Mucosa of descending colon (tissue), 3 donors: ENCODE data around the gene CACHD1. TPM values are rescaled to one million over a fixed set of nuclear protein-coding genes. Genes with fewer than 3 reads are reported as not detected.

Source experiments
- ATAC-seq: fragments of 200-7000 bp; cut with Tn5 transposase; one replicate; pipeline ENCODE4 v1.9.1; 2020; ENCODE audit warnings: mild to moderate bottlenecking, moderate library complexity
- DNase-seq, 3 donors: peaks; one replicate each; pipeline ENCODE4 v3.0.0-alpha.2; 2020
- H3K36me3 ChIP-seq: fragments of 200-600 bp; one replicate; pipeline ENCODE4 v1.8.0; 2021; ENCODE audit warnings: low read depth, mild to moderate bottlenecking
- H3K4me1 ChIP-seq: fragments of 200-600 bp; one replicate; pipeline ENCODE4 v1.8.0; 2021; ENCODE audit warnings: low read depth, mild to moderate bottlenecking
- H3K4me3 ChIP-seq: fragments of 200-600 bp; one replicate; pipeline ENCODE4 v1.8.0; 2021; ENCODE audit warnings: mild to moderate bottlenecking
- H3K9me3 ChIP-seq: fragments of 200-600 bp; one replicate; pipeline ENCODE4 v1.8.0; 2021; ENCODE audit warnings: mild to moderate bottlenecking
- CTCF ChIP-seq: fragments of 200-600 bp; IDR thresholded peaks from one replicate; pipeline ENCODE4 v1.8.0; 2022; ENCODE audit warnings: antibody characterized with exemption, mild to moderate bottlenecking
- intact Hi-C, 2 donors: fragments of 100-400 bp; cut with DNase I in 1 of 2; cut with micrococcal nuclease in 1 of 2; formaldehyde crosslinking; loops; one replicate each; pipeline versions ENCODE4 v1.11.0 to v1.11.1; 2022; cut with DNase I, micrococcal nuclease
- total RNA-seq, 3 donors: library from RNA; stranded (reverse); fragmentation: NEBNext Ultra II Directional in 2 of 3; extraction: Animal tissue kit (Norgen Biotek cat#: 25700) in 2 of 3; gene quantifications; one replicate each; pipeline versions ENCODE4 v1.2.1 to v1.2.4, GENCODE V29; 2021 to 2023
- donor health status: DM: no; HTN: no; CAD: no; lungs with moderate emphysema.
- donor health status: DM: no; HTN: no; CAD: no.
- donor health status: DM: no; HTN: yes; CAD: no.

The CACHD1 gene
- total RNA-seq, 3 donors from 2014 or later: 1.3 to 3.7 (median 2.7) TPM

DNA sequence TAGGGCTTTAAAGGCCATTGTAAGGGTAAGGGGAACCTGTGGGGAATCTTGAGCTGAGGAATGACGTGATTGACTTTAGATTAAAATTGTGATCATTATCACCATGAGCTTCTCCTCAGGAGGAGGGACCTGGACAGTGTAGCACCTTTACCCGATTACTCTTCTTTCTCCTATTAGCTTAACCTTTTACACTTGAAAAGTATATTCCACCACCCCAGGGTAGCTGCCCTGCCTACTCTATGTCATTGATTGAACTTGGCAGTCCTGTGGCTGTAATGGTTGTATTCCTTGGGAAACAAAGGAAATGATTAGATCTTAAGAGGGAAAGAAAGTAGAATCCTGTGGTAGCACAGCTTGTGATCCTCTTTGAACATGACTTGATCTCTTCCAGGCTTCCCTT lies 47.7 kb downstream of the CACHD1 start:
- no peak for DNase-seq

GRCh38 chr1:64518692-64519481 lies 49.0 kb downstream of the CACHD1 start:
- intact Hi-C loops: no loop called here
- no peak for TF ChIP-seq CTCF

More for the DNA sequence above, 47.7 kb downstream of the CACHD1 start:
- Histone ChIP-seq H3K9me3 (no peaks in the 10 kb centered on the region), H3K4me1 (no peaks in the 10 kb centered on the region), H3K36me3 (no peaks in the 10 kb centered on the region), H3K4me3 (no peak overlapping the region)
- intact Hi-C loops: no loop called here
- TF ChIP-seq CTCF: no peak
- ATAC-seq: no peak

DNA sequence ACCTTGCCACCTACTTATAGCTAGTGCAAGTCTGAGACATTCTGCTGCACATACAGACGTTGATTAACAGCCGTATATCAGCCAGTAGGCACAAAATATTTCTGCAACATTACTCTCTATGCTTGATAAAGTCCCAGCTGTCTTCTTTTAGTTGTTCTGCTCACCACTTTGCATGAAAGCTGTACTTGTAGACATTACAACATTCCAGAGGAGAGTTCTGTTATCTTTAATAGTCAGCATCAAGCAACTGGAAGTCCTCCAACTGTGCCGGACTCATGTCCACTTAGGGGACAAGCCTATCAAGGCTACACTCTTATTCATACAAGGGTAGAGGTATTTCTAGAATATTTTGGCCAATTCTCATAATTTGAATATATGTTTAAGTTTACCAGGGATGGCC lies 50.0 kb downstream of the CACHD1 start:
- Histone ChIP-seq H3K4me3 (no peak overlapping the region), H3K9me3 (no peaks in the 10 kb centered on the region), H3K4me1 (no peaks in the 10 kb centered on the region), H3K36me3 (no peaks in the 10 kb centered on the region)
- DNase-seq (no peak), ATAC-seq (no peak)
- intact Hi-C loops: no loop called here
- TF ChIP-seq CTCF: no peak

More at GRCh38 chr1:64518692-64519481, 49.0 kb downstream of the CACHD1 start:
- no peak overlapping the region for H3K4me3 ChIP-seq
- ATAC-seq (no peak), DNase-seq (no peak)
- H3K36me3 ChIP-seq: no peaks in the 10 kb centered on the region
- H3K9me3 ChIP-seq: no peaks in the 10 kb centered on the region
- H3K4me1 ChIP-seq: no peaks in the 10 kb centered on the region

- DNase-seq (no peak), ATAC-seq (no peak)
- Histone ChIP-seq H3K36me3 (no peaks in the 10 kb centered on the region), H3K9me3 (no peaks in the 10 kb centered on the region), H3K4me1 (no peaks in the 10 kb centered on the region), H3K4me3 (no peak overlapping the region)
- TF ChIP-seq CTCF: no peak
- intact Hi-C loops: no loop called here
These were observed 52.8 kb downstream of the CACHD1 start for GRCh38 chr1:64522740-64523139.

DNA sequence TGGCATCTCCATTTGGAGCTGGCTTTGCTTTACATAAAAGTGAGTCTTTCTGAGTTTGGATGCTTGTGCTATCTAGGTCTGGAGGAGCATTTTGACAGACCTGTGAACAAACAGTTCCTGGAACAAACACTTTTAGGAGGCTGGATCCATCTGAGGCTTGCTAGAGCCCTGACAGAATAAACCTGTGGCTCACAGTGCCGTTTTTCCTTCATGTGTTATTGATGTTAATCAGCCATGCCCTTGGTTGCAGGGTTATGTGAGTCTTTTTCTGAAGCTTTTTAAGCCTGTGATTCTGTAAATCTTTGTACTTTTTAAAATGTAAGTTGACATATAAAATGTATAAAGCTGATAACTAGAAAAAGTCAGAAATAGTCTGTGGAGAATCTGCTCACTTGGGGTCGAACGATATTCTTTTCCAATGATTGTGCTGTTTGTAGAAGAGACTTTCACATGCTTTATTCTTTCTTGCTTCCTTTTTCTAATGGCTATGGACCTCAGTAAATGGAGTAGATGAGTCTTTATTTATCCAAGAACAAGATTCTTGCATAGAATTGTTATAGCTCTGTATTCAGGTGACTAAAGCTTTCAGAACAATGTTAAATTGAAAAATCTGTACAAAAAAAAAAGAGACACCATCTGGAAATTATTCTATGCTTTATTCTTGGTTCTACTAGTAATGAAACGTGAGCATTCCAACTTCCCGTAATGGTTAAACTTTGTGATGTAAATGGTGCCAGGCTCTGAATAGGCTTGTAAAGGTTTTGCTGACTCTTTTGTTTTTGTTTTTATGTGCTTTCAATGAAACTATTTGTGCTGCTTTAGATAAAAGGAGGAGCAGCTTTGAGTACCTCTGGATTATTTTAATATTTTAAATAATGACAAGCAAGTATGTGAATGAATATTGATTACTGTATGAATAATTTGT lies 53.7 kb downstream of the CACHD1 start:
- intact Hi-C loops: no loop called here
- Histone ChIP-seq H3K4me1 (no peaks in the 10 kb centered on the region), H3K36me3 (no peaks in the 10 kb centered on the region), H3K4me3 (no peak overlapping the region), H3K9me3 (no peaks in the 10 kb centered on the region)
- no peak for ATAC-seq
- no peak for TF ChIP-seq CTCF
- no peak for DNase-seq
